ENCODE measurements around the gene MAML3. TPM values are rescaled to one million over a fixed set of nuclear protein-coding genes. Genes with fewer than 3 reads are reported as not detected.

MAML3 gene
- total and polyA plus RNA-seq, 2 of the 13 experiments (the other 11 are each of a cell fraction or from before 2014, with no cell fraction given): 0.05 to 0.13 TPM

GRCh38 chr4:139738846-139739613 is 415.0 kb downstream of the MAML3 start (continued):
- TF ChIP-seq HINFP (CRISPR knock-in tag; IDR thresholded peaks at IDR 0.05; ENCODE audit: low read depth) (no peak), ATF2 (CRISPR knock-in tag; IDR thresholded peaks at IDR 0.05) (0 out of 2 replicates have a peak, but pooled peaks have one; percentile 33), TCF12 (IDR thresholded peaks at IDR 0.05) (no peak), TCF12 (CRISPR knock-in tag; IDR thresholded peaks at IDR 0.05) (no peak), RCOR2 (CRISPR knock-in tag; IDR thresholded peaks at IDR 0.05) (peak; percentile 60; the same call in 1 of the 2 replicates), ZNF235 (CRISPR knock-in tag; IDR thresholded peaks at IDR 0.05; ENCODE audit: borderline replicate concordance) (no peak), PAX8 (CRISPR knock-in tag; IDR thresholded peaks at IDR 0.05; ENCODE audit: borderline replicate concordance) (no peak), ZNF543 (CRISPR knock-in tag; IDR thresholded peaks at IDR 0.05) (no peak), TBL1XR1 (IDR thresholded peaks at IDR 0.05; ENCODE audit: borderline replicate concordance, low read length, partially characterized antibody) (peak; percentile 23), ARNT2 (CRISPR knock-in tag; IDR thresholded peaks at IDR 0.05; ENCODE audit: low read depth) (no peak), CREM (IDR thresholded peaks at IDR 0.05) (peak; percentile 87), CREM (CRISPR knock-in tag; IDR thresholded peaks at IDR 0.05) (no peak), CHD4 (IDR thresholded peaks at IDR 0.05; ENCODE audit: borderline replicate concordance, low read length) (peak; percentile 60; the same call in 1 of the 2 replicates), CREB1 (IDR thresholded peaks at IDR 0.05) (no peak), CREB1 (CRISPR knock-in tag; IDR thresholded peaks at IDR 0.05) (no peak), NFYB (CRISPR knock-in tag; IDR thresholded peaks at IDR 0.05) (no peak), KDM6A (CRISPR knock-in tag; IDR thresholded peaks at IDR 0.05; ENCODE audit: low read depth) (peak; percentile 28; the same call in 1 of the 2 replicates), FOSL2 (CRISPR knock-in tag; IDR thresholded peaks at IDR 0.05) (peak; percentile 39), ZNF296 (CRISPR knock-in tag; conservative IDR thresholded peaks at IDR 0.05) (no peak), ARID5B (CRISPR knock-in tag; IDR thresholded peaks at IDR 0.05) (peak; percentile 89), NCOA5 (CRISPR knock-in tag; IDR thresholded peaks at IDR 0.05) (no peak), GATA4 (IDR thresholded peaks at IDR 0.05; ENCODE audit: borderline replicate concordance, low read depth) (peak; percentile 93; the same call in 1 of the 2 replicates), ZNF329 (CRISPR knock-in tag; IDR thresholded peaks at IDR 0.05; ENCODE audit: low read depth) (no peak), TFAP4 (IDR thresholded peaks at IDR 0.05; ENCODE audit: borderline replicate concordance, low read depth) (peak; percentile 15; the same call in 1 of the 2 replicates), ISL2 (CRISPR knock-in tag; IDR thresholded peaks at IDR 0.05) (peak; percentile 97)

Data from HepG2 (cell line).